ENCODE data around the gene KCTD16.
A peak's percentile ranks its signal among the peaks of the same experiment; 100 is the strongest.

Gene KCTD16

DNA sequence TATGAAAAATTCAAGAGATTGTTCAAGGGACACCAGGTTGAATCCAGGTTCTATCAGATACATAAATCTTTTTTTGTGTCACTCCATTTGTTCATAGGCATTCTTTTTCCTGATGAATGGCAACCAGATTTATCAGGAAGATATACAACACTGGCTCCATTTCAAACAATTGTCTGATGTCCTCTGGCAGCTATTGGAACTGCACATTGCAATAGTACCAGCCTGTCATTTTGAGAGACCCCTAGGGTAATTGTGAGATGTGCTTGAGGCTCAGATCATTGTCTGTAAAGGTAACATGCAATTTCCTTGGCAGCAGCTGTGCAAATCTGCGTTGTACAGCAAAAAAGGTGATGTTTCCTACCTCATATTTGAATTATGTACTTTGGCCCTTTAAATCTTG is 25.9 kb downstream of the KCTD16 start:
- Histone ChIP-seq H3K9ac (ENCODE audit: low read depth, low read length) (no peak overlapping the region), H3K9me3 (ENCODE audit: insufficient read depth, low read depth, low read length) (no peaks in the 10 kb centered on the region), H3K27ac (ENCODE audit: low read length) (no peak overlapping the region), H3K36me3 (ENCODE audit: insufficient read depth, low read depth, low read length) (no peaks in the 10 kb centered on the region), H3K4me3 (ENCODE audit: low read length) (no peak overlapping the region), H3K27me3 (ENCODE audit: insufficient read depth, low read length) (no peaks in the 10 kb centered on the region), H3K4me1 (ENCODE audit: insufficient read depth, low read length) (no peaks in the 10 kb centered on the region)

DNA sequence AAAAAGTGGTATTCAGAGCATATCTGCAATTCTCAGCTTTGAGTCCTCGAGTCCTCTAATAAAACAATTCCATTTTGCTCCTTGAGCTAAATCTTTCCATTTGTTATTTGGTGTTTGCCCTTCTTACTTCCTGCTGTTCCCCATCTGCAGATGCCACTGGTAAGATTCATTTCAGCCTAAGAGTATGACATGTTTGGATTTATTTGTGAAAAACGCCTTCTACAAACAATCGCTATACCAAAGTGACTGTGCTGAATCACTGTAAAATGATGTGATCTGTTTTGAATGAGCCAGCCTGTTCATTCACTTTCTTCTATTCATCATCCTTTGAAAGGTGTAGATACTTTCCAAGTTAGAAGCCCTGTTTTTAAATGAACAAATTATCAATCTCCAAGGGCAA is 27.7 kb downstream of the KCTD16 start:
- no peak overlapping the region for H3K27ac ChIP-seq (ENCODE audit: low read length)
- H3K4me1 ChIP-seq (ENCODE audit: insufficient read depth, low read length): no peaks in the 10 kb centered on the region
- H3K27me3 ChIP-seq (ENCODE audit: insufficient read depth, low read length): no peaks in the 10 kb centered on the region
- no peaks in the 10 kb centered on the region for H3K36me3 ChIP-seq (ENCODE audit: insufficient read depth, low read depth, low read length)
- H3K9ac ChIP-seq (ENCODE audit: low read depth, low read length): no peak overlapping the region
- no peaks in the 10 kb centered on the region for H3K9me3 ChIP-seq (ENCODE audit: insufficient read depth, low read depth, low read length)
- no peak overlapping the region for H3K4me3 ChIP-seq (ENCODE audit: low read length)

DNA sequence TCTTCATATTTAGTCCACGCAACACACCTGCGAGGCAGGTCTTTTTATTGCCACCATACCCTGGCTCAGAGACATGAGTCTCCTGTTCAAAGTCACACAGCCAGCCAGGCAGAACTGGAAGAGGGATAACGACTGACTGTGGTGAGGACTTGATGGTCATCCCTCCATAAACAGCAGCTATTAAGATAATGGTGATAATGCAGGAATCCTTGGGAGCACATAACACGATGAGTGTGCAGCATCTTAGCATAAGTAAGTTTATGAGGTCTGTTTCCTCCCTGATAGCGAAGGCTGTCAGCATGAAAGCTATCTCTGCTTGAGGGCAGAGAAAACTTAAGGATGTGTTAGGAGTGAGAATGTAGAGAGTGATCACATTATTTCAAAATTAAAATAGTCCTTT is 30.9 kb downstream of the KCTD16 start:
- H3K4me3 ChIP-seq (ENCODE audit: low read length): no peak overlapping the region
- H3K36me3 ChIP-seq (ENCODE audit: insufficient read depth, low read depth, low read length): no peaks in the 10 kb centered on the region
- no peaks in the 10 kb centered on the region for H3K9me3 ChIP-seq (ENCODE audit: insufficient read depth, low read depth, low read length)
- H3K4me1 ChIP-seq (ENCODE audit: insufficient read depth, low read length): no peaks in the 10 kb centered on the region; the same call in 1 of the 2 replicates
- H3K27me3 ChIP-seq (ENCODE audit: insufficient read depth, low read length): peaks cover 24% of the 10 kb centered on the region
- no peak overlapping the region for H3K9ac ChIP-seq (ENCODE audit: low read depth, low read length)
- H3K27ac ChIP-seq (ENCODE audit: low read length): no peak overlapping the region

DNA sequence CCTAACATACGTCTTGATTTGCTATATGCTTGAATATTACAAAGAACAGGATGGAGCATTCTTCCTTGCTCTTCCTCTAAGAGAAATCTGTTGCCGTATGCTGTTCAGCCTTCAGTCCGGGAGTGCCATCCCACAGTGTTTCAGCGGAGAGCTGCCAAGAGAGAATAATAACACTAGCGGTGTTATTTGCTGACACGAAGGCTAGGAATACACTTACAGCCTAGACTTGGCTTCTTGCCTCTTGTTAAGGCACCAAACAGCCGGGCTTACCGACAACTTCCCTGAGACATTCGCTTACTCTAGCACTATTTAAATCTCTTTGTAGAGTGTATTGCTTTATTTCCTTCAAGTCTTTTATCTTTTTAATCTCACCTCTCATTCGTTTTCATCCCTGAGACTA is 31.4 kb downstream of the KCTD16 start:
- no peak overlapping the region for H3K9ac ChIP-seq (ENCODE audit: low read depth, low read length)
- H3K27me3 ChIP-seq (ENCODE audit: insufficient read depth, low read length): peaks cover 29% of the 10 kb centered on the region
- no peaks in the 10 kb centered on the region for H3K36me3 ChIP-seq (ENCODE audit: insufficient read depth, low read depth, low read length)
- no peak overlapping the region for H3K4me3 ChIP-seq (ENCODE audit: low read length)
- no peak overlapping the region for H3K27ac ChIP-seq (ENCODE audit: low read length)
- no peaks in the 10 kb centered on the region for H3K9me3 ChIP-seq (ENCODE audit: insufficient read depth, low read depth, low read length)
- no peaks in the 10 kb centered on the region; the same call in 1 of the 2 replicates for H3K4me1 ChIP-seq (ENCODE audit: insufficient read depth, low read length)

DNA sequence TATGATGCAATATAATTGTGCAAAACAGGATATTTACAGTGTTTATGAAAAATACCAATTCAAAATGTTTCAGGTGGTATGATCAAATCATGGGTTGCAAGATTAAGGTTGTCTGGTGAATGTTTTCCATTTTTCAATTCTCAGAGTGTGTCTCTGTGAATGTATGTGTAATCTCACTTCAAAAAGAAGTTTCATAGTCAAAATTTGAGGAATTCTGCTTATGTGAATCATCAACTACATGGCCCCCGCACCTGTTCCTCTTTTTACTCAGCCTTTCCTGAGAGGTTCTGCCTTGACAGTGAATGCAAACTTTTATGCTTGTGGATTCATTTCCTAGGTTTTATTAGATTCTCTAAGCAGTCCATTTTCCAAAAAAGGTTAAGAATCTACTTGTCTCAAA is 32.1 kb downstream of the KCTD16 start:
- Histone ChIP-seq H3K9me3 (ENCODE audit: insufficient read depth, low read depth, low read length) (no peaks in the 10 kb centered on the region), H3K4me1 (ENCODE audit: insufficient read depth, low read length) (no peaks in the 10 kb centered on the region; the same call in 1 of the 2 replicates), H3K27ac (ENCODE audit: low read length) (no peak overlapping the region), H3K9ac (ENCODE audit: low read depth, low read length) (no peak overlapping the region), H3K36me3 (ENCODE audit: insufficient read depth, low read depth, low read length) (no peaks in the 10 kb centered on the region), H3K27me3 (ENCODE audit: insufficient read depth, low read length) (peaks cover 29% of the 10 kb centered on the region), H3K4me3 (ENCODE audit: low read length) (no peak overlapping the region)

DNA sequence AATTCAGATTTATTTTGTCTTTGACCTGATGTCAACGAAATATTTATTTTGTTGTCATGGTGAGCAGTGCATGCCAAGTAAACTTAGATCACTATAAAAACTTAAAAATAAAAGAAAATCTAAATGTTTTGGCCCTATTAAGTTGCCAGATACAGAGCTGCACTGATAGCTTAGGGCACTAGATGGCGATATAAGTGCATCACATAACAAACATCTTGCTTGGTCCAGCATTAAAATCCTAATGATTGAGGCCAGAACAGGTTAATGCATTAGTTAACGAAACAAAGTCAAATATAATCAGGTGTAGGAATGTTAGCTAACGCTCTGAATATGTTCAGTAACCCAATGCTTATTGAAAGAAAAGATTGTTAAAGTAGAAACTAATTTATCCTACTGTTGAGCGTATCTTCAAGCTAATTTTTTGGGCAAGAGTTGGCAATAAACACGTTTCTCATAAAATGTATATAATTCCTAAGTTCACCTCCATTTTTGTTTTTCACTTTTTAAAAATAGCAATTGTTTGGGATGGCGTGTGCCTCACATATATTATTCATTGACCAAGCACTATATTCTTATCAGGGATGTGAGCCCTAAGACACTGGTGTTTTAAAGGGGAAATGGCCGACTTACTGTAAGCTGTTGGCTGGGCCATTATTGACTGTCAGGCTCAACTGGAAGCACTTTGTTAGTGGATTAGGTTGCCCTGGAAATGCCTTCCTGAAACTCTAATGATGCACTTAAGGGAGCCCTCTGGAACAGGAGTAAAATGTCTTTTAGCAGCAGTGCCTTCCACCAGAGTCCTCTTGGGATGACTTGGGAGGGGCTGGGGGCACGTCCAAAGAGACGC is 33.3 kb downstream of the KCTD16 start:
- H3K27me3 ChIP-seq (ENCODE audit: insufficient read depth, low read length): peaks cover 29% of the 10 kb centered on the region
- no peak overlapping the region for H3K27ac ChIP-seq (ENCODE audit: low read length)
- H3K9ac ChIP-seq (ENCODE audit: low read depth, low read length): no peak overlapping the region
- H3K36me3 ChIP-seq (ENCODE audit: insufficient read depth, low read depth, low read length): no peaks in the 10 kb centered on the region
- no peaks in the 10 kb centered on the region; the same call in 1 of the 2 replicates for H3K4me1 ChIP-seq (ENCODE audit: insufficient read depth, low read length)
- no peaks in the 10 kb centered on the region for H3K9me3 ChIP-seq (ENCODE audit: insufficient read depth, low read depth, low read length)
- no peak overlapping the region for H3K4me3 ChIP-seq (ENCODE audit: low read length)

DNA sequence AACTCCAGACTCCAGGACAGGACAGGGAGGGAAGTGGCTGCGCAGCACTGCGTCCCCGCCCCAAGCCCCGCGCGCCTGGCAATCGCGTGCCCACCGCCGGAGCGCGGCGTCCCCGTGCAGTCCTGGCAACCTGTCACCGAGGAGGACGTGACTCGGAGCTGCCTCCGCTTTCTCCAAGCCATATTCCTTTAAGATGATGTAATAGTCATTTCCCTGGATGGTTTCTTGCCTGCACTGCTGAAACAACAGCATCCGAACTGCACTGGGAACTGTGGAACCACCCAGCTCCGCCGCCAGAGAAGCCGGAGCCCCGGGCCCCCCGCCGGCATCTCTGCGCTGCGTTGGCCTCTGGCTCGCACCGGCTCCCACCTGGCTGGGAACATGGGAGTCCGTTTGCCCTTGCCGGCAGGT is 34.5 kb downstream of the KCTD16 start:
- Histone ChIP-seq H3K27me3 (ENCODE audit: insufficient read depth, low read length) (peaks cover 29% of the 10 kb centered on the region), H3K9me3 (ENCODE audit: insufficient read depth, low read depth, low read length) (no peaks in the 10 kb centered on the region), H3K4me1 (ENCODE audit: insufficient read depth, low read length) (no peaks in the 10 kb centered on the region; the same call in 1 of the 2 replicates), H3K4me3 (ENCODE audit: low read length) (peak overlapping the region; percentile 78), H3K36me3 (ENCODE audit: insufficient read depth, low read depth, low read length) (no peaks in the 10 kb centered on the region), H3K27ac (ENCODE audit: low read length) (no peak overlapping the region), H3K9ac (ENCODE audit: low read depth, low read length) (0 out of 2 replicates have a peak overlapping the region, but pooled peaks have one; percentile 16)

DNA sequence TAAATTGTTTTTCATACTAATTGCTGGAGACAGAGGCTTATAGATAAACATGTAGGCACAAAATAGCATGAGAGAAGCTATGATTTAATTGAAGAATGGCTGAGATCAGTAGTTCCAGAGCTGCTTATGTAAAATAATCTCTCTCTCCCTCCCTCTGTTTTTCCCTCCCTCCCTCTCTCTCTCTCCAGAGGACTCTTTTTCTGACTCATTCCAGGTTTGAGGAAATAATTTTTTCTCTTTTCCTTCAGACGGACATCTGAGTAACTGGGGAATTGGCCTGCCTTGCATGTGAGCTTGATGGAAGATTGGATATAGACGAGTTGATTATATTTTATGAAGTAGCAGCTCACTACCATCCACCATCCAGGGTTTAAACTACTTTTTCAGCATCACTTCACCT is 35.5 kb downstream of the KCTD16 start:
- H3K27ac ChIP-seq (ENCODE audit: low read length): no peak overlapping the region
- no peaks in the 10 kb centered on the region; the same call in 1 of the 2 replicates for H3K4me1 ChIP-seq (ENCODE audit: insufficient read depth, low read length)
- H3K9ac ChIP-seq (ENCODE audit: low read depth, low read length): no peak overlapping the region
- peaks cover 29% of the 10 kb centered on the region for H3K27me3 ChIP-seq (ENCODE audit: insufficient read depth, low read length)
- no peaks in the 10 kb centered on the region for H3K9me3 ChIP-seq (ENCODE audit: insufficient read depth, low read depth, low read length)
- H3K36me3 ChIP-seq (ENCODE audit: insufficient read depth, low read depth, low read length): no peaks in the 10 kb centered on the region
- no peak overlapping the region for H3K4me3 ChIP-seq (ENCODE audit: low read length)

DNA sequence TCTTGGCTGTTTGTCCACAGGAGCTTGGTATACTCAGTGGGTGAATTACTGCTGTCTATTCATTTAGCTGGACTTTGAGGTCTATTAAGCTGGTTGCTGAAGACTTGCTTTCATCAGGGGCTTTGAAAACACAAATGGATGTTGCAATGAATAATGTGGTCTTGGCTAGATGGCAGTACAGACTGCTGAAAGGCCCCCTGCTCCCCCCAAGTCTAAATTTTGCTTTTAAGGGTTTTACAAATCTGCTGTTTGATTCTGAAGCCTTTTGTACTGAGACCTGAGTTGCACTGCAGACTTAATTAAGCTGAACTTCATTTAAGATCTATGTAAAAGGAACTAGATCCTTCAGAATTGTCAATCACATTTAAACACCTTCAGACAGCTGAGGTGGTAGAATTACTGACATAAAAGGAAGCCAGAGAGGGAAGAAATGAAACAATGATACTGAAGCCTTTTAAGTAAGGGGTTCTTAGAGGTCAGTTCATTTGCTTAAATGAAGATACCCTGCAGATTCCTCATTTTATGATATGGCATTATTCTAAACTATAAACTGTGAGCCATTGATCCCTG is 37.3 kb downstream of the KCTD16 start:
- Histone ChIP-seq H3K4me3 (ENCODE audit: low read length) (no peak overlapping the region), H3K36me3 (ENCODE audit: insufficient read depth, low read depth, low read length) (no peaks in the 10 kb centered on the region)

DNA sequence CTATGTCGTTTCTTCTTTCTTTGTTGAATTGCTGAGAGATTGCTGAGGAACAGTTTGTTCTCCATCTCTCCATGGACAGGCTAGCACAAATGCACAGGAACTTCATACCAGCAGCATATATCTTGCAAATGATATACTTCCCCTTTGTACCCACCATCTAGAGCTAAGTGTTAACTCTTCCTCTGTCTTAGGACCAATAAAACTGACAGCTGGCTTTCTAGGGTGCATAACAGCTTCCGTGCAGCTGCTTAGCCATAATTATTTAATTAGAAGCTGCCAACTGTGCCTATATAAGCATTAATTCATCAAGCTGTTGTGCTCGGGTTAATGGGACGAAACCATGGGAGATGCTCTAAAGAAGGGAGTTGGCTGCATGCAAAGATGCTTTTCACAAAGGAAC is 38.7 kb downstream of the KCTD16 start:
- Histone ChIP-seq H3K27ac (ENCODE audit: low read length) (no peak overlapping the region), H3K4me1 (ENCODE audit: insufficient read depth, low read length) (peaks cover 6% of the 10 kb centered on the region; the same call in 1 of the 2 replicates), H3K4me3 (ENCODE audit: low read length) (no peak overlapping the region), H3K9ac (ENCODE audit: low read depth, low read length) (no peak overlapping the region), H3K9me3 (ENCODE audit: insufficient read depth, low read depth, low read length) (no peaks in the 10 kb centered on the region), H3K36me3 (ENCODE audit: insufficient read depth, low read depth, low read length) (no peaks in the 10 kb centered on the region), H3K27me3 (ENCODE audit: insufficient read depth, low read length) (peaks cover 27% of the 10 kb centered on the region)

More for the DNA sequence above, 37.3 kb downstream of the KCTD16 start:
- no peaks in the 10 kb centered on the region; the same call in 1 of the 2 replicates for H3K4me1 ChIP-seq (ENCODE audit: insufficient read depth, low read length)
- no peak overlapping the region for H3K27ac ChIP-seq (ENCODE audit: low read length)
- no peak overlapping the region for H3K9ac ChIP-seq (ENCODE audit: low read depth, low read length)
- peaks cover 29% of the 10 kb centered on the region for H3K27me3 ChIP-seq (ENCODE audit: insufficient read depth, low read length)
- no peaks in the 10 kb centered on the region for H3K9me3 ChIP-seq (ENCODE audit: insufficient read depth, low read depth, low read length)

DNA sequence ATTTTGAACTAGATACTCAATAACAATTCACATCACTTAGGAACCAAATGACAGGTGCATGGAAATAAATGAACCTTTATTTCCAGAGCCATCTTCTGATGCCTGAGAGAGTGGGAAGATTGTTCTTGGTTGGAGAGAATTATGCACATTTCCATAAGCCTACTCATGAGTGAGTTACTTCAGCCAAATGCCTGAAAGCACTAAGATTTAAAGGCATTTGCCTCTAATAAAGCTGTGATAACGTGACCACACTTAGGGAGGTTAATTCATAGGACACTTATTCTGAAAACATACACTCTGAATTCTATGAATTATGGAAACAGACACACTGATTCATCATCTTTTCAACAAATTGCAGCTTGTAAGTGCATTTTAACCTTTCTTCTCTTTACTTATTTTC is 40.0 kb downstream of the KCTD16 start:
- Histone ChIP-seq H3K36me3 (ENCODE audit: insufficient read depth, low read depth, low read length) (no peaks in the 10 kb centered on the region), H3K27ac (ENCODE audit: low read length) (no peak overlapping the region), H3K9me3 (ENCODE audit: insufficient read depth, low read depth, low read length) (no peaks in the 10 kb centered on the region), H3K4me1 (ENCODE audit: insufficient read depth, low read length) (peaks cover 6% of the 10 kb centered on the region; the same call in 1 of the 2 replicates), H3K4me3 (ENCODE audit: low read length) (no peak overlapping the region), H3K9ac (ENCODE audit: low read depth, low read length) (no peak overlapping the region), H3K27me3 (ENCODE audit: insufficient read depth, low read length) (peaks cover 14% of the 10 kb centered on the region)

DNA sequence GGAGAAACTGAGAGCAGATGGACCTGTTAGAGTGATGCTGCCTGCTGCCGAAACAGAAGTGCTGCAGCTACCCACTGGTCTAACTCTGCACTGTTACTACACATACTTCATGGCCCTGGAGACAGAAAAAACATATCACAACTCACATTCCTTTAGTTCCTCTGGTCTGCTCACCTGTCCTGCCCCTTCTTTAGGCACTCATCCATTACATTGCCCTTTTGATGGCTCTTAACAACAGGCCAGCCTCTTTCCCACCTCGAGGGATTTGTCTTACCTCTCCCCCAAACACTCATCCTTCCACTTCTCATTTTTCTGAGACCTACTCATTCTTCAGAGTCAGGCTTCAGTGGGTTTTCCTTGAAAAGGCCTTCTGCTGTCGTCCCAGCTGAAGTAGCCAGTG is 49.2 kb downstream of the KCTD16 start:
- no peaks in the 10 kb centered on the region for H3K36me3 ChIP-seq (ENCODE audit: insufficient read depth, low read depth, low read length)
- no peak overlapping the region for H3K4me3 ChIP-seq (ENCODE audit: low read length)
- no peaks in the 10 kb centered on the region for H3K4me1 ChIP-seq (ENCODE audit: insufficient read depth, low read length)
- no peak overlapping the region for H3K27ac ChIP-seq (ENCODE audit: low read length)
- H3K27me3 ChIP-seq (ENCODE audit: insufficient read depth, low read length): no peaks in the 10 kb centered on the region
- no peaks in the 10 kb centered on the region for H3K9me3 ChIP-seq (ENCODE audit: insufficient read depth, low read depth, low read length)
- H3K9ac ChIP-seq (ENCODE audit: low read depth, low read length): no peak overlapping the region
